GM10266 (cell line): Measurements from ENCODE around the gene AKNA.

Source experiments
- DNase-seq: peaks from one replicate; pipeline ENCODE4 v3.0.0; 2012; ENCODE audit errors: extremely low spot score
- CTCF ChIP-seq: IDR thresholded peaks from 2 replicates; pipeline ENCODE4 v1.5.1; 2012; ENCODE audit warnings: mild to moderate bottlenecking, low read depth; ENCODE audit not compliant: control insufficient read depth, insufficient read depth; ENCODE audit errors: missing control alignments

The AKNA gene

GRCh38 chr9:114287763-114288192 lies 100.0 kb downstream of the AKNA start:
- no peak for DNase-seq
- TF ChIP-seq CTCF: no peak

DNA sequence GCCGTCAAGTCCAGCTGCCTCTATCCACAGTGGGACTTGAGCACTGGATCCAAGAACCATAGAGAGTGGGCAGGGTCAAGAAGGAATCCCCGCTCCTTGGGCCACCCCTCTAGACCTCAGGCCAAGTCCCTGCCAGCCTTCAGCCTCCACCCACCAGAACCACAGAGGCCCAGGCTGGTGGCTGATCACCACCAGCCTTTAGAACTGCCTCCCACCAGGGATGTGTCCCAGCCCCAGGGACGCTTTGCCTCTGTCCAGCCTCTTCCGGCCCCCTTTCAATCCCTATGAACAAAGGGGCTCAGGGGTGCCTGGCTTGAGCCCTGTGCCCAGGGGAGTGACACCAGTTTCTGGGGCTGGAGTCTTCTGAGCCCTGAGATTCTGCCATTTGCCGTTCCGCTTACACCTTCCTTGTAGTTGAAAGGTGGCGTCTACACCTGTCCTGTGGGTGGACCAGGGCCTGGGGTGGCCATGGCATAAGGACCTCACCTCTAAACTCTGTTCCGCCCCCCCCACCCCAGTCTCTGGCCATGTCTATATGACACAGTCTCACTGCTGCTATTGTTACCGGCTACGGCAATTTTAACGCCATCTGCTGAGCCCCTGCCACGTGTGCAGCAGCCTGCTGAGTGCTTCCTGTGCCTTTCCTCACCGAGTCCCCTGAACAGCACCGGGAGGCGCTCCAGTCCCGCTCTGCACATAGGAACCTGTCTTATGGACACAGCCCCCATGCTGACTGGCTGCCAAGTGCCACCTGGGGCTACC lies 100.6 kb downstream of the AKNA start:
- no peak for DNase-seq
- no peak for TF ChIP-seq CTCF

GRCh38 chr9:114286146-114286679 lies 101.6 kb downstream of the AKNA start:
- no peak for DNase-seq
- no peak for TF ChIP-seq CTCF

DNA sequence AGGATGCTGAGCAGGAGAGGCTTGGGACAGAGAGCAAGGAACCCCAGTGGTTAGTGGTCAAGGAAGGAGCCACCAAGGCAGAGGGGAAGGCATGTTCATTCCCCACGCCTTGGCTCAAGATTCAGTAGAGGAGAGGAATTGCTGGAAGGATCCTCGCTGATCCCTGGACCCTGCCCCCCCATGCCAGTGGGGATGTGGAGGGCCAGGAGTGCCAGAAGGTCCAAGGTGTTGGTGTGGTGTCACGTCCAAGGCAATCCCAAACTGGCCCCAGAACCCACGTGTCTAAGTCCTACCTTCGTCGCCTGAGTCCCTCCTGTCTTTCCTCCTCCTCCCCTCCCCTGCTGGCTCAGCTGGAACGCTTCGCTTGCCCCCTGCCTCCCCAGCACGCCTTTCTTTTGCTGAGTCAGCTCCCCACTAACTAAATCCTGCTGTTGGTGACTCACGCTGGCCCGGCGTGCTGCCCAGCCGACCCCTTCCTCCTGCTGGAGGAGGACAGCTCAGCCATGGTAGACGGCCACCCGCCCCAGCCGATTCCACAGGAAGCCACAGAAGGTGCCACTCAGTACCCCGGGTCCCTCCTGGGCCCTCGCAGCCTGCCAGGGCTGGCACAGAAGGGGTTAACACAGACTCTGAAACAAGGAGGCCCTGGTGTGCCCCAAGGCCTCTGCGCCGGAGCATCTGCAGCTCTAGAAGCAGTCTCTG lies 102.5 kb downstream of the AKNA start:
- no peak for TF ChIP-seq CTCF
- DNase-seq: no peak

- TF ChIP-seq CTCF: no peak
- DNase-seq: no peak
Observed at GRCh38 chr9:114284316-114285060, 103.3 kb downstream of the AKNA start.
